Loucy (cell line): ENCODE measurements around the gene ARMC3.
"Not testable (repeated sequence)": the region's sequence is repeated elsewhere in the genome, so short reads cannot be mapped to it uniquely, and the experiment has no call there.

Source experiments
- CTCF ChIP-seq: fragments of 200-600 bp; sonication (generic); conservative IDR thresholded peaks from 2 replicates; pipeline ENCODE4 v1.5.1; 2014; ENCODE audit warnings: mild to moderate bottlenecking, antibody characterized with exemption, low read length
- EZH2phosphoT487 ChIP-seq: fragments of 200-600 bp; IDR thresholded peaks from 2 replicates; pipeline ENCODE4 v1.6.1; 2018; ENCODE audit warnings: antibody characterized with exemption, mild to moderate bottlenecking, moderate library complexity, borderline replicate concordance

DNA sequence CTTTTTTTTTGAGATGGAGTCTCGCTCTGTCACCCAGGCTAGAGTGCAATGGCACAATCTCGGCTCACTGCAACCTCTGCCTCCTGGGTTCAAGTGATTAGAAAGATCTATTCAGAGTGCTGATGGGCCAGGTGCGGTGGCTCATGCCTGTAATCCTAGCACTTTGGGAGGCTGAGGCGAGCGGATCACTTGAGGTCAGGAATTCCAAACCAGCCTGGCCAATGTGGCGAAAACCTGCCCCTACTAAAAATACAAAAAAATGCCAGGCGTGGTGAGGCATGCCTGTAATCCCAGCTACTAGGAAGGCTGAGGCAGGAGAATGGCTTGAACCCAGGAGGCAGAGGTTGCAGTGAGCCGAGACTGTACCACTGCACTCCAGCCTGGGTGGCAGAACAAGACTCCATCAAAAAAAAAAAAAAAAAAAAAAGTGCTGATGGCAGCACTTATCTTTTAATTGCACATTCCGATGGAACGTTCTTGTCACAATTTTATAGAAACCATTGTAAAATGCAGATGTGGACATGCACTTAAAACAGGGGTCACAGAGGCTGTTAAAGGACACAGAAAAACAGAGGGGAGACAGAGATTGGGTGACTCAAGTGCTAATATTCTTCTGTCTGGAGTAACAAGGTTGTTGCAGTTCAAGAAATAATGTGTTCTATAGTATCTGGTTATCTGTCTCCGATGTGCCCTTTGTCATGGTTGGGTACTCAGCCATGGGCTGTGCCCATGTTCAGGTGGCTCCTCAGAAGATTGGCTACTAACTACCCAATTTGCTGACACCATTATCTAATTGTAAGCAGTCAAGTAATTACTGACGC, 142.4 kb downstream of the ARMC3 start:
- TF ChIP-seq CTCF, EZH2phosphoT487: not testable (repeated sequence)
